K562 treated with DMSO at 1 percent for 48 hours (cell line): ENCODE results near the gene CYTH4. TPM values are rescaled to one million over a fixed set of nuclear protein-coding genes. Genes with fewer than 3 reads are reported as not detected.

Experiments
- total RNA-seq: library from RNA; unstranded; fragments of 300-600 nt; gene quantifications from 2 replicates; pipeline ENCODE4 v1.2.3, GENCODE V29; 2022; ENCODE audit warnings: low replicate concordance; ENCODE audit errors: extremely low read depth

The CYTH4 gene
- total RNA-seq, result not detected in 2 replicates

GRCh38 chr22:37282385-37282677, at the start of gene CYTH4:
Gene CYTH4, plus strand, starts transcription at chr22:37282508. Its CDS starts 62 bp downstream, at chr22:37282570.

GRCh38 chr22:37244114-37244921, 38.0 kb upstream of the CYTH4 start, which contains the start of gene RAC2:
Gene RAC2, minus strand, starts transcription at chr22:37244269. Its CDS starts 121 bp downstream, at chr22:37244148.

Other genes with a start within 250 kb of the CYTH4 start
- not detected in 2 replicates for gene KCTD17, start 230.8 kb upstream of the CYTH4 start, total RNA-seq
- gene TMPRSS6, start 172.8 kb upstream of the CYTH4 start, total RNA-seq, result not detected in 2 replicates
- not detected in 2 replicates for gene IL2RB, start 132.6 kb upstream of the CYTH4 start, total RNA-seq
- gene C1QTNF6, start 94.3 kb upstream of the CYTH4 start, total RNA-seq, result not detected in 2 replicates
- not detected in 2 replicates for gene SSTR3, start 70.0 kb upstream of the CYTH4 start, total RNA-seq
- gene RAC2, start 38.2 kb upstream of the CYTH4 start, total RNA-seq, result 1,171 TPM in 1 of 2 replicates, not detected in the other
- not detected in 2 replicates for gene ELFN2, start 145.0 kb downstream of the CYTH4 start, total RNA-seq
- not detected in 2 replicates for gene MFNG, start 203.9 kb downstream of the CYTH4 start, total RNA-seq
- not detected in 2 replicates for gene CARD10, start 236.9 kb downstream of the CYTH4 start, total RNA-seq